GM12865 (cell line): ENCODE data around the gene APPL1.

Experiments
- DNase-seq: peaks from one replicate; pipeline ENCODE4 v3.0.0; 2010; ENCODE audit warnings: low read depth
- H3K4me3 ChIP-seq: 2 replicates; pipeline ENCODE4 v1.5.1; 2011; ENCODE audit warnings: mild to moderate bottlenecking, low read depth, low read length, control low read depth
- CTCF ChIP-seq: IDR thresholded peaks from 2 replicates; pipeline ENCODE4 v1.5.1; 2011; ENCODE audit warnings: low read length, control low read depth, low read depth, inconsistent platforms; ENCODE audit not compliant: insufficient read depth; ENCODE audit errors: missing control alignments

APPL1 gene

GRCh38 chr3:57227204-57227929, at the start of gene APPL1:
APPL1 (plus strand) TSS chr3:57227729; CDS start chr3:57227884, 155 bp downstream.
- DNase-seq, result peak; percentile 95
- TF ChIP-seq CTCF, result no peak
- H3K4me3 ChIP-seq, result peak within 1 kb of the TSS; percentile 75

GRCh38 chr3:57179580-57180410, 47.7 kb upstream of the APPL1 start:
- peak; percentile 37 for DNase-seq
- no peak overlapping the region for H3K4me3 ChIP-seq
- peak; percentile 44 for TF ChIP-seq CTCF

- TF ChIP-seq CTCF, result no peak
- H3K4me3 ChIP-seq, result no peak overlapping the region
- no peak for DNase-seq
Observed at GRCh38 chr3:57184526-57184925, 43.0 kb upstream of the APPL1 start.

- no peak overlapping the region for H3K4me3 ChIP-seq
- no peak for TF ChIP-seq CTCF
- no peak for DNase-seq
Observed at GRCh38 chr3:57192028-57192427, 35.5 kb upstream of the APPL1 start.

- no peak for TF ChIP-seq CTCF
- DNase-seq, result no peak
- H3K4me3 ChIP-seq, result no peak overlapping the region
Observed at GRCh38 chr3:57194641-57195040, 32.9 kb upstream of the APPL1 start.

GRCh38 chr3:57199895-57200297, 27.6 kb upstream of the APPL1 start, which contains the start of gene HESX1:
HESX1 (minus strand) TSS chr3:57199978; CDS start chr3:57199918, 60 bp downstream.
- TF ChIP-seq CTCF, result no peak
- no peak within 1 kb of the TSS for H3K4me3 ChIP-seq
- DNase-seq, result no peak
